GF-D8 (cell line): ENCODE results near the gene BCAR3.

Source experiments
- DNase-seq: peaks from one replicate; lab custom pipeline; 2025; lab: John Stamatoyannopoulos, UW

BCAR3 gene

DNA sequence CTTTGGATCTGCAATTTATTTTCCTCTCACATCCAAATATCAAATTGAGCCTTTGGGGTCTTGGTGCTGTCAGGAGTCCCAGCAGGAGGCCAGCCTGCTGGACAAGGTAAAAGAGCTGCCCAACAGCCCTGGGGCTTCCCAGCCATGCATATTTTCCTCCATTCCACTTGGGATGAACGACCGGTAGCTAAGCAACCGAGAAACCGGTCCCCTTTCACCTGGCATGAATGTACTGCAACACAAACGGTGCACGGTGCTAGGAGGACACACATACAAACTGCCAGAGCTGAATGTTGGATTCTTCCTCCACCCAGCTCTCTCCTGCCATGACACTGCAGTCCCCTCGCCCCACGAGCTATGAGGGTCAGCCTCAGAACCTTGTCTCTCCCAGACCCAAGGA lies 42.7 kb downstream of the BCAR3 start:
- no peak for DNase-seq

DNA sequence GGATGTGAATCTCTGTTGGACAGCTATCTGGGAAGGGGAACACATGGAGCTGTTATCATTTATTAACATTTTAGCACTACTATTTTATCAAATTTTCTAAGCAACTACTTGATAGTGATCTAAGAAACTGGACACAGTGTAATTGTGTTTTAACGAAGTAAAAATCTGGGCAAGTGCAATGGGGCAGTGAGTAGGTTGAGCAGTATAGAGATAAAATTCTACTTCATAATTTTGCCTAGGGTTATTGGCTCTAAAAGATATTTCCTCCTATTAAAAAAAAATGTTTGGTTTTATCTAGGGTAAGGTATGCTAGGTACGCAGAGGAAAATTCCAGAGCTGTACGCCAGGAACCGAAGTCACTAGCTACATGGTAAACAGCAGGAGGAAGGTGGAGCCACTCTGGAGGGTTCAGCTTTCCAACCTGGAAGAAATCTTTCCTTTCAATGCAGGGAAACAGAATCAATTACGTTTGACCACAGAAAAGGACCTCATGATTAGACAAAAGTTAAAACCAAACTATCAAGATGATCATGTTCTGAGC lies 43.3 kb downstream of the BCAR3 start:
- no peak for DNase-seq

DNA sequence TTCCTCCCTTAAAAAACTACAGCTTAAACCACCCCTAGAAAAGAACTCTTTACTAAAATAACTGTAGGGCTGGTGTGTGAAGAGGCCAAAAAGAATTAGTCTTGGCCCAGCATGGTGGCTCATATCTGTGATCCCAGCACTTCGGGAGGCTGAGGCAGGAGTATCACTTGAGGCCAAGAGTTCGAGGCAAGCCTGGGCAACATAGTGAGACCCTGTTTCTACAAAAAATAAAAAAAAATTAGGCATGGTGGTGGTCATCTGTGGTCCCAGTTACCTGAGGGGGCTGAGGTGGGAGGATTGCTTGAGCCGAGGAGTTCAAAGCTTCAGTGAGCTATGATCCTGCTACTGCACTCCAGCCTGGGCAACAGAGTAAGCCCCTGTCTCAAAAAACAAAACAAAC lies 44.9 kb downstream of the BCAR3 start:
- DNase-seq: no peak

DNA sequence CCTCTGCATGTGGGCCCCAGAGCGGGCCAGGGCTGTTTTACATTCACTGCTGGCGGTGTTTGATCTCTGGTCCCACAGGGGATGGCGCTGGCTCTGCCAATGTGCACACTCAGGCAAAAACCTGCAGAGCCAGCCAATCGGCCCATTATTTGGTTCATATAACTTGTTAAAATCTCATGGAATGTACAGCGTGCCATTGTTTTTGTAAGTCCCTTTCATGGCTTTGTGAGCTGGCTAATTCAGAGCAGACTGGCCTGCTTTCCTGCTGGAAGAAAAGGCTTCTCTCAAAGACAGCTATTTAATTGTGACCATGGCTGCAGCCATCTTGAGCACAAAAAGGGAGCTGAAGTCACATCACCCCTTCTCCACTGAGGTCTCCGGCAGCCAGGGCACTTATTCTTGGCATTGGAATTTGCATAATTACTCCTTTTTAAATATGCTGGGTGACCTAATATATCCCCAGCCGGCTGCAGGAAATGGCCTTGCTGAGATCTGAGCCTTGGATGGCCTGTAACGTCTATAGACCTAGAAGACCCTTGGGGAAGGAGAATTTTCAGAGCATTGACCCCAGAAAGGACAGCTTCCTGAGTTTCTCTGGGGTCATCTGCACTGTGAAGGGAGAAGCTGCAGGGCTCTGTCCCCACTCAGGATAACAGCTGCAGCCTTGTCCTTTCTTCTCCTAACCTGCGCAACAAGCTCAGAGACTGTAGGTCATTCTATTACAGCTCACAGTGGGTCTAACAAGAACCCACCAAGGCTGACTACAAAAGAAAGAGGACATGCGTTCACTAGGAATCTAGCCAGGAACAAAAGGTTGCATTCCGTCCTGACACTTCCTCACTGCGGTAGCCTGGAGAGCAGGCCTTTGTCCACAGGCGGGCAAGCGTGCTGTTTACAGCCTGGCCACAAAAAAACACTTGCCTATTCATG lies 45.8 kb downstream of the BCAR3 start:
- DNase-seq: no peak

DNA sequence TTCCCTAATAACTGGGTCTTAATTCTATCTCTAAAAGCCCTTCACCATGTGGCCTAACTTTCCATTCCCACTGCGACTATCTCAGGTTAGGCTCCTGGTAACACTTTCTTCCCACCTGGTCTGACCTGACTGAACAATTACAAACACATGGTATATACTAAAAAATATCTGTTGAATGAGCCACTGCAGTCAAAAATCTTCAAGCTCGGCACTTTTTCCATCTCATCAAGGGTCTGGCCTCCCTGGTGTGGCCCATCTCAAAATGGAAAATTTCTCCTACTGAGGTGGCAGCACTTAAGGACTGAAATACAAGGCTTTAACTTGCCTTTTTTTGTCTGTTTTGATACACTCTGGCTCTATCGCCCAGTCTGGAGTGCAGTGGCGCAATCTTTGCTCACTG lies 48.3 kb downstream of the BCAR3 start:
- DNase-seq: no peak

DNA sequence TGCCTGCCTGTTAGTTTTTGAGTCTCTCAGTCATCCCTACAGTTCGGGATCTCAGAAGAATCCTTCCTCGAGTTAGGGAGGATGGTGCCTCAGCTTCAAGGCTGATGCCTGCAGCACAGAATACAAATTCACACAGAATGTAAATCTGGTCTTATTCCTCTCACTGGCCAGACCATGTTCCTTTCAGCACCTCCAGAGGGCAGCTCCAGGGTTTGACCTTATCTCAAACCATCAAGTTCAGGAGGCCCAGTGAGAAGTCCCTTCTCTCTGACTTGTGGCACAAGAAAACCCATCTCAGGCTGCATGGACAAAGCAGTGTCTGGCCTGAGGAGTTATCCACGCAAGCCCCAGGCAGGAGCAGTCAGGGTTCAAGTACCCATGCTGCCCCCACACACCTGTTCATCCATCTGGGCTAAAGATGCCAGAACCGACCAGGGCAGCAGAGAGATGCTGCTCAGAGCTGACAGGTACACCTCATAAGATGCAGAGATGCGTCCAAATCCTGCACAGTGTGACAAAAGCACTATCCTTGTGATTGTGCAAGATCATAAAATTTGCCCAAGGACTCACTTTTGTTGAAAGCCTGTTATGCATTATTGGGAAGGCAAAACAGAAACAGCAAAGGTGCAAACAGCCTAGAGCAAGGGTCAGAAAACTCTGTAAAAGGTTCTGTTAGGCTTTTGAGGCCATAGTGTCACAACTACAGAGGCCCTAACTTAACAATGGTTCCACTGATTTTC lies 49.8 kb downstream of the BCAR3 start:
- DNase-seq: no peak

DNA sequence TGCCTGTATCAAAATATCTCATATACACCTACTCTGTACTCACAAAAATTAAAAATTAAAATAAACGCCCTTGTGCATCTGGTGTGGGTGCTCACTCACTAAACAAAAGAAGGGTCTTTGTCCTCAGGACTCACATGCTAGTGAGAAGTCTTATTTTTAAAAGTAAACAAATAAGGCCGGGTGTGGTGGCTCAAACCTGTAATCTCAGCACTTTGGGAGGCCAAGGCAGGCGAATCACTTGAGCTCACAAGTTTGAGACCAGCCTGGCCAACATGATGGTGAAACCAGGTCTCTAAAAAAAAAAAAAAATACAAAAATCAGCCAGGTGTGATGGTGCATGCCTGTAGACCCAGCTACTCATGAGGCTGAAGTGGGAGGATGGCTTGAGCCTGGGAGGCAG lies 51.5 kb downstream of the BCAR3 start:
- DNase-seq: no peak

DNA sequence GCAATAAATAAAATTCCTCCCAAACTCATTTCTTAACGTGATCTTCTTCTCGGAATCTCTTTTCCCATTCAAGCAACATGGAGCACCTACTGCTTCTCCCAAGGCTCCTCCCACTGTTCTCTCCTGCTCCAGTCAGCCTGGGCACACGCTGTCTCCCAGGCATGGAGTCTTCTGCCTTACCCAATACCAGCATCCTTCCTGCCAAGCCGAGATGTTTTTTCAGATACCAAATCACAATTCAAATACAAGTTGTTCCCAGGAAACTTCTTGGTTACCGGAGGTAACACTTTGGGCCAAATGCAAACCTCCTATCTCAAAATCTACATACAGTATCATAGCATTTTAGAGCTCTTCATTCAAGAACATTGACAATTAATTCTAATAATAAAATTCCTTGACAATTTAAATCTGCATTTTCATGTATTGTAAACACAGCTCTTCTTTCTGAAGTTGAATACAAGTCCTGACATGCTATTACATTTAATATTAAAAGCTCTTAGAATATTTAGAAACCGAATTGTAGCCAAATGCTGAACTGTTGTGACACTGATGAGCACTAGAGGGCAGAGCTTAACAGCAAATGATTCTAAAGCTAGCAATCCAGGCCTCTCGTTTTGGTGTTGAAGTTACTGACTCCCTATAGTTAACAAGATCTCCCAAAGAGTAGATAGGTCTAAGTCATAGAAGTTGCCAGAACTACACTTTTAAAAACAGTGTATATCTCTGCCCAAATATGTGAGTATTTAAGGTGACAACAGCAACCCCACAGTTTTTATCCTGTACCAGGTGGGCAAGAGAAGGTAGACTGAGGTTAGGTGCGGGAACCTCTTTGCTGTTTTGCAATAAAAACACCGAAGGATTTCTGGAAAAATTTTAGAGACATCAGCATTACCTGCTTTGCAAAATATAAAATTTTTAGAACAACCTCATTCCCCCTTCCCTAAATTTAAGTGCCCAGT lies 52.3 kb downstream of the BCAR3 start:
- no peak for DNase-seq

DNA sequence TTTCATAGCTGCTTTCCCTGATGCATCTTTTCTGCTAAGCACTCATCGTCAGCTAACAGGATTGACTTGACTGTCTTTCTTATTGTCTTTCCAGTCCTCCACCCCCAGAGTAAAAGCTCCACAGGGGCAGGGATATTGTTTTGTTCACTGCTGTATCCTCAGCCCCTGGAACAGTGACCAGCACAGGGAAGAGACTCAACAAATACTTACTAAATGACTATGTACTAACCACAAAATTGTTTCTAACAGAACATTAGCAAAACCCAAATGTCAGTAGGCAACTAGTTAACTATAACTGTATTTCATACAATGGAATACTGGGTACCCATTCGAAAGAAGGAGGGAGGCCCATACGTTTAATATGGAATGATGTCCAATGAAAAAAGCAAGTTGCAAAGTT lies 53.0 kb downstream of the BCAR3 start:
- DNase-seq: no peak

DNA sequence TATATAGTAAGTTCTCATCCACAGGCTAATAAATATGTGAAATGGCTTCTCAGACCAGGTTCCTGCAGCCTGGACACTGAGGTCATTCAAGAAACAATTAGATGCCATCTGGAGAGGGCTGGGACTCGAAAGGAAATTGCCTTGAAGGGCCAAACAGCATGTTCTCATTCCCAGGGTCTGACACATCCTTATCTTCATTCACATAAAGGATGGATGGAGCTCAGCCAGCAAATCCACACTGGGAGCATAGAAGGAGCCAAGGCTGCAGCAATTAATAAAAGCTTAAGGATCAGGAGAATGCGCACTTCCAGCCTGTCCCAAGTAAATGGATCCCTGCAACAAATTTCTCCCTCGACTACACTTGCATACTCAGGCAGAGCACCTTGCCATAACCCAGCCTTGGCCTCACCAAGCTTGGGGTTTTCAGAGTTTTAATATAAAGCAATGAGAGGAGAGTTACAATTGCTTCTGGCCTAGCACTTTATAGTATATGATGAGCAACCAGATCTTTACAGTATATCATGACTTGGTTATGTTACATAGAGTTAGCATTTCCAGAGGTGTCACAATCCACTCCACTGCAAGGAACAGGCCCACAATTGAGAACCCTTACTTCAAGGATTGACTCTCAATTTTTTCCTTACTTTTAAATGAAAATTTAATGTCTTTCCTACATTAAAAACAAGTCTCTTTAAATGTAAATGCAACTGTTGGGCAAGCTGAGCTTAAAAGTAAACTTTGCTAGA lies 55.9 kb downstream of the BCAR3 start:
- no peak for DNase-seq

DNA sequence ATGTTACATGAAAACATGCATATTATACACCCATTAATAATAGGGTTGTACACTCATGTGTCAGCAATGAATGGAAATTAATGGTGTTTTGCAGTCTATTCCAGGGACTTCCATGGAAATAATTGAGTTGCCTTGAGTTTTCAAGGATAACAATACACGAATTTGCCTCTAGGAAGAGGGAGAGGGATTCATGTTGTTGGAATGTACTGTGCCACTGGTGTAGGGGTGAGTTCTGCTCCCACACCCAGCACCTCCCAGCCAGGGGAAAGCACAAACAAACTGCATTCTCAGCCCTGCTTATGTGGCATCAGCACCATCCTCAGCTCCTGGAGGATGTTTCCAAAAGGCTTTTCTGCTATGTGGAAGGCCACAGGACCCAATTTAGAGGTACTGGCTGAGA lies 57.8 kb downstream of the BCAR3 start:
- DNase-seq: no peak

DNA sequence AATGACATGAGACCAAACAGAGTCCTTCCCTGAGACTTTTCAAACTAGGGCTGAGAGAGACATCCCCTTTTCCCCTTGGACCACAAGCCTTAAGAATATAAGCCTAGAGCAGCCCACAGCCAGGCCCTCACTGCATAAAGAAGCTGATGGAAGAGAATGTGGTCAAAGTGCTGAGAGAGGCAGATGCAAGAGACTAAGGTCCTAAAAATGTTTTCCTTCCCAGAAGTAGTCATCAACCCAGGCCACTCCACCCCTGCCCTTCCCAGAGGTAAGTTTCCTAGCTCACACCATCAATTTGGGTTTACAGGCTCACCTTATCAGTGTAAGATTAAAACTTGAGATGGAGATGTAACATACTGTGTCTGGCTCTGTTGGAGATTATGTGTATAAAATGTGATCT lies 58.2 kb downstream of the BCAR3 start:
- no peak for DNase-seq

DNA sequence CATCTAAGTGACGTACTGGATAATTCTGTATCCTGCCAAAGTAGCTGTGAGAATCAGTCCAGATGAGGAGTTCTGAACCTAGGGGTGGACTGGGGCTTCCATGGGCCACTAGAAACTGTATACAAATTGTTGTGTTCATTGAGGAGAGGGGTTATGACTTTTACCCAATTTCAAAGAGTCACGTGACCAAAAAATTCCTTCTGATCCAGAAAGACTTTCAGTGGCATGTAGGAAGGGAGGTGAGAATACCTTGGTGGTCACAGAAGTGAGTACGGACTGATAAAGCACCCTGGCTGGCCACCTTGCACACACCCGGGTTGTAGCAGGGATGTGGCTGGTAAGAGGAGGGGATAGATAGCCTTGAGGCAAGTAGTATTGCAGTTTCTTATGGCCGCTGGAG lies 60.4 kb downstream of the BCAR3 start:
- DNase-seq: no peak

DNA sequence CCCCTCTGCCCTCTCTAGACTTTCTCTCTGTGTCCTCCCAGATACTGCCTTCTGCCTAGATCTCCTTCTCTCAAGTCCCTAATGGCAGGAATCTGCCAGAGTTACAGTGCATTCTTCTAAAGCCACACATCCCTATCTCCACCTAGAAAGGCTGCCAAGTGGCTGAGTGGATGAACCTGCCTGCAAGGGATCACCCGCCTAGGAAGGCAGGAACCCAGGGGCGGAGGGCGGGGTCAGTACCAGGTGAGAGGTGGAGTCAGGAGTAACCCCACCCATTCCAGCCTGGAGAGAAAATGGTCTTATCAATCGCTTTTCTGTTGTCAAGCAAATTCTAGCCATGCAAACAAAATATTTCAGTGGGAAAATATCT lies 60.8 kb downstream of the BCAR3 start:
- DNase-seq: no peak

DNA sequence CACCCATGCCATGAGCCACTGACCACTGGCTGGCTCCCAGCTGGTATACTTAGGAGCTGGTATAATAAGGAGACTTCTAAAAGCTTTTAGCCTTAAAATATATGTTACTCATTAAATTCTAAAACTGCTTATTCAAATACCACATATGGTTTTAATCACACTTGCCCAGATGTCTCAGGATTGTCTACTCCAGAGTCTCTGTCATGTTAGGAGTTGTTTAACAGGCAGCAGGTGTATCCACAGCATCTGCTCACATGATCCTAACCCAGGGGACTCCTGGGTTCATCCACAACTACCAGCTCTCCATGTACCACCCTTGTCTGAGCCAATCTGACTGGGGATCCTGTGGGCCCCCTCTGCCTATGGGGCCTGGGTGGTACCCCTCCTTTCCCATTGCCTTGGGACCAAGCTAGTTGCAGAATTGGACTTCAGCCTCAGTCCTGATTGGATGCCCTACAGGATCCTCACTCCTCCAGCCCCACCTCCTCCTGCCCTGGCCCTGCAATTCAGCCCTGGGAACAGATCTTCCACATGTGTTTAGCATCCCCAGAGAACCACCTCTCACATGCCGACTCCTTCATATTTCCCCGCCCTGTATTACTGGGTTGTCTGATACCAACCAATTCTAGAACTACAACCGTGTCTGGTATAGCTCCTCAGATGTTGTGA lies 61.3 kb downstream of the BCAR3 start:
- no peak for DNase-seq

DNA sequence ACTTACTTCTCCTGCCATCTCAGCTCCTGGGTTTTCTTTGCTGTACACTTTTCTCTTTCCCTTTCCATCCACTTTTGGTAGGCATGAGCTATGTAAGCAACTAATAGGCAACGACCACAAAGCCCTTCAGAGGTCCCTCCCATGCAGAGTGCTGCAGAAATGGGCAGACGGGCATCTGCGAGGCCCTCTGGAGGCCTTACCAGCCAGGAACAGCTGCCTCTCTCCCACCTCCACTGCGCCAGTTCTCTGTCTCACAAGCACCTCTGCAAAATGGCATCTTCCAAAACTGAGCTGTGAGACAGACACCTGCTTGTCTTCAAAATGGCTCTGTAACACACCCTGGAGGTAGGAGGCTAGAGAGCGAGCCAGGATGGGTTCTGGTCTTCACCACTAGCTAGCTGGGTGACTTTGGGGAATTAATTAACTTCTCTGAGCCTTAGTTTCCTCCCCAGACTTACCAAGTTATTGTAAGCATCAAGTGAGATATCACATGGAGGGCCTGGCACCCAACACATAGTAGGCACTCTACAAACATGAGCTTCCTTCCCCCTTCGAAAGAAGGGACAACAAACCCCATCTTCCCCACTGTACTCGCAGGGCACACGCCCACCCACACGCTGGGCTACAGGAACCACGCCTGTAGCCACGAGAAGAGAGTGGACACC lies 62.0 kb downstream of the BCAR3 start:
- DNase-seq: no peak

DNA sequence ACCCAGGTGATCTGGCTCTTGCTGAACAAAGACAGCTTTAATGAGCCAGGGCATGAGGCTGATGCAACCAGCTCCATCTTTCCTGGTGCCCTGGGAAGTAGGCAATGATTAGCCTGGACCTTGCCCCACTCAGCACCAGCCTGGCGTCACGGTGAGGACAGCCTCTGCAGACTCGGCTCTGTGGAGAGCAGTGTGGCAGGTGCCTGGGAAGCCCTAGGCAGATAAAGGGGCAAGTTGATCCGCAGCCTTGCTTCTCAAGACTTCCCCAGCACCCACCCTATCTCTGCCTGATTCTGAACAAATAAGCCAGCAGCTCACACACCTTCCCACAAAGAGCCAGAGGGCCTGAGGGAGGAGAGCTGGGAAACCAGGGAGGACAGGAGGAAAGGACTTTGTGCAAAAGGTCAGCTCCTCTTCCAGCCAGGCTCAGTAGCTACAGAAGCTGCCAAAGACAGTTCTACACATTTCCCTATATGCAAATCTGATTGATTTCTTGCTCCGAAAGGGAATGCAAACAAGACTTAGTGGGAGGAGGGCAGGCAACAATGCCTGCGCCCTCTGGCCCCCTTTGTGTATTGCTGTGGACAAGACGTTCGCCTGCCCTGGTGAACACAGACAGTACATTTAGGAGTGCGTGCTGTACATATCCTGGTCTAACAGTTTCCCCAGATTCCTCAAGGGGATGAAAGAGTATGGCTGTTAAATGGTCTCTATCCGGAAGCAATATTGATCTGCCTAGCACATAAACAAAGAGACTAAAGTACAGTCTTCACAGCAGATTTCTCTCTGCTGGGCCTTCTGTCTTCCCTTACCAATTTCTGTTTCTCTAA lies 63.8 kb downstream of the BCAR3 start:
- no peak for DNase-seq

DNA sequence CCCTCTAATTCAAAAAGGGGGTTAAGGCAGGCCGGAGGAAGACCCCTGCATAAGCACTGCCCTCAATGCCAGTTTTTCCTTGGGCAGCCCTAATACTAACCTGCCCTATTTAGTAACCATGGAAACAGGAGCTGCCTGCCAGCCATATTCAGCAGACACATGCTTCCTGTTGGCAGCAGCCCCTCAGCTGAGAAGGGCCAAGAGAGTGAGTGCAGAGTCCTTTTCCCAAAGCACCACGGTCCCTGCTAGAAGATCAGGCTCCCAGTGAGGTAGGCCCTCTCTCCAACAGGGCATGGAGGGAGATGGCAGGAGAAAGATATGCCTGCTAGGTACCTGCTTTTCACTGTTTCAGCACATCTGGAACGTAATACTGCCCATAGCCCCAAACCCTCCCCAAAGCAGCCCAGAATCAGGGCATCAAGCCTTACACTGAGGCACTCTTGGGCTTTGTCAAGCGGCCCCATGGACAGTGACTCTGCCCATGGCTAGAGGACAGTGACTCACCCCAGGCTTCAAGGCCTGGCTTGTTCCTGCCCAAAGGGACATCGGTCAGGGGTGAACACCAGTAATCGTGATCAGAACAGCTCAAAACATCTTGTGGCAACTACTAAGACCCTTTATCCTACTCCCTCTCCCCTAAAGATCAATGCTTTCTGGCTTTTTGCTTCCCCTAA lies 64.5 kb downstream of the BCAR3 start:
- DNase-seq: no peak
